NT2/D1 (cell line): ENCODE data around the gene CRYAA.
"Not testable (repeated sequence)": the region's sequence is repeated elsewhere in the genome, so short reads cannot be mapped to it uniquely, and the experiment has no call there.

Source experiments
- SUZ12 ChIP-seq: IDR thresholded peaks from 2 replicates; pipeline ENCODE4 v1.6.1; 2011; ENCODE audit not compliant: insufficient read length, insufficient read depth; ENCODE audit errors: extremely low read depth
- ZNF274 ChIP-seq: IDR thresholded peaks from 2 replicates; pipeline ENCODE4 v1.6.1; 2011; ENCODE audit warnings: mild to moderate bottlenecking, low read depth, low read length

DNA sequence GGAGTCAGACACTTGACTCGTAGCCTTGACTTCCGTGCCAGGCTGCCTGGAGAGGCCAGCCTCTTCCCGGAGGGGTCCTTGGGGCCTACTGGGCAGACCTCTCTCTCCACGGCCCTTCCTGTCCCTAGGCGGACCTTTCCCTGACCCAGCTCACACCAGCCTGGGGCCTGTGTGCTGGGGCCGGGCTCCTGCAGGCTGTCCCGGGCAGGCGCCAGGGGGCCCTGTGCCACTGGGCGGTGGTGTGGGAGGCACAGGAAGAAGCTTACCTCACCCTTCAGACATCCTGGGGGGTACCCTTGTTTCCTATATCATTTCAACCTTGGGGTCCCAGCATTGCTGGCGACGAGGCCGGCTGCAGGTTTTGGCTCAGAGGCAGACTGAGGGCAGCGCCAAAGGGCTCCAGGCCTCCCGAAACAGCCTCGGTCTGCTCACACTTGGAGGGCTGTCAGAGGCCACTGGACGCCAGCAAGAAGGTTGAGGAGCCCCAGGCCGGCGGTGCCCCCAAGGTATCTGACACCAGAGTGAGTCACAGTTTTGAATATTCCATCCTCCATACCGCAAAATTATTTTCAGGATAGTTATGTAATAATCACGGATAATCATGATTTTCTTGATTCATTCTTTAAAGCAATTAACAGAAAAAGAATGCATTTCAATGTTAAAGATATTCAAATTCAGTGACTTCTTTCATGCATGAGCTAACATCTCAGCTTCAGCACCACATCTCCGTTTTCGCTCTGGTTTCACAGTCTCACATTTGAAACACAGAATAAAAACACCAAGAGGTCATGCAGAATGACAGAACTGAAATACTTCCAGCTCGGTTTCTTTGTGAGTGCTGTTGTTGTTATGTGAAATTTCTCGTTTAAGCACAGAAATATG is 6.7 kb upstream of the CRYAA start:
- TF ChIP-seq SUZ12, ZNF274: not testable (repeated sequence)
